ENCODE results near the gene PRX.

DNA sequence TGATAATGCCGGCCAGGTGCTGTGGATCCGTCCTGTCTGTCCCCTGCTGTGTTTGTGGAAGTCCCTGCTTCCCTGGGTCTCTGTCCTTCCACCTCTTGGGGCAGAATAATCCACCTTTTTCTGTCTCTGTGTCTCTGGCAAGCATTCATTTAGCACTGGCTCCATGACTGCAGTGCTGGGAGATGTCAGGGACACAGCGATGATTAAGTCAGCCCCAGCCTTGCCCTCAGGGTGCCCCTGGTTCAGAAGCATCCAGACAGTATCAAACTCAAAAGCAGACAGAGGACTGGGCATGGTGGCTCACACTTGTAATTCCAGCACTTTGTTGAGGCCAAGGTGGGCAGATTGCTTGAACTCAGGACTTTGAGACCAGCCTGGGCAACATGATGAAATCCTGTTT, 24.7 kb downstream of the PRX start:
- TF ChIP-seq EP300 (IDR thresholded peaks at IDR 0.05), result no peak
- TF ChIP-seq, protein P1, sequence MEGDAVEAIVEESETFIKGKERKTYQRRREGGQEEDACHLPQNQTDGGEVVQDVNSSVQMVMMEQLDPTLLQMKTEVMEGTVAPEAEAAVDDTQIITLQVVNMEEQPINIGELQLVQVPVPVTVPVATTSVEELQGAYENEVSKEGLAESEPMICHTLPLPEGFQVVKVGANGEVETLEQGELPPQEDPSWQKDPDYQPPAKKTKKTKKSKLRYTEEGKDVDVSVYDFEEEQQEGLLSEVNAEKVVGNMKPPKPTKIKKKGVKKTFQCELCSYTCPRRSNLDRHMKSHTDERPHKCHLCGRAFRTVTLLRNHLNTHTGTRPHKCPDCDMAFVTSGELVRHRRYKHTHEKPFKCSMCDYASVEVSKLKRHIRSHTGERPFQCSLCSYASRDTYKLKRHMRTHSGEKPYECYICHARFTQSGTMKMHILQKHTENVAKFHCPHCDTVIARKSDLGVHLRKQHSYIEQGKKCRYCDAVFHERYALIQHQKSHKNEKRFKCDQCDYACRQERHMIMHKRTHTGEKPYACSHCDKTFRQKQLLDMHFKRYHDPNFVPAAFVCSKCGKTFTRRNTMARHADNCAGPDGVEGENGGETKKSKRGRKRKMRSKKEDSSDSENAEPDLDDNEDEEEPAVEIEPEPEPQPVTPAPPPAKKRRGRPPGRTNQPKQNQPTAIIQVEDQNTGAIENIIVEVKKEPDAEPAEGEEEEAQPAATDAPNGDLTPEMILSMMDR (IDR thresholded peaks at IDR 0.05), result no peak
- TF ChIP-seq POLR2A (IDR thresholded peaks at IDR 0.05), result no peak
